NCI-H128 (cell line): ENCODE data around the gene BICD1.
"Not testable (repeated sequence)": the region's sequence is repeated elsewhere in the genome, so short reads cannot be mapped to it uniquely, and the experiment has no call there.

ENCODE experiments used
- DNase-seq: peaks from one replicate; lab custom pipeline; 2025; ENCODE audit not compliant: unreplicated experiment; lab: John Stamatoyannopoulos, UW

Gene BICD1

DNA sequence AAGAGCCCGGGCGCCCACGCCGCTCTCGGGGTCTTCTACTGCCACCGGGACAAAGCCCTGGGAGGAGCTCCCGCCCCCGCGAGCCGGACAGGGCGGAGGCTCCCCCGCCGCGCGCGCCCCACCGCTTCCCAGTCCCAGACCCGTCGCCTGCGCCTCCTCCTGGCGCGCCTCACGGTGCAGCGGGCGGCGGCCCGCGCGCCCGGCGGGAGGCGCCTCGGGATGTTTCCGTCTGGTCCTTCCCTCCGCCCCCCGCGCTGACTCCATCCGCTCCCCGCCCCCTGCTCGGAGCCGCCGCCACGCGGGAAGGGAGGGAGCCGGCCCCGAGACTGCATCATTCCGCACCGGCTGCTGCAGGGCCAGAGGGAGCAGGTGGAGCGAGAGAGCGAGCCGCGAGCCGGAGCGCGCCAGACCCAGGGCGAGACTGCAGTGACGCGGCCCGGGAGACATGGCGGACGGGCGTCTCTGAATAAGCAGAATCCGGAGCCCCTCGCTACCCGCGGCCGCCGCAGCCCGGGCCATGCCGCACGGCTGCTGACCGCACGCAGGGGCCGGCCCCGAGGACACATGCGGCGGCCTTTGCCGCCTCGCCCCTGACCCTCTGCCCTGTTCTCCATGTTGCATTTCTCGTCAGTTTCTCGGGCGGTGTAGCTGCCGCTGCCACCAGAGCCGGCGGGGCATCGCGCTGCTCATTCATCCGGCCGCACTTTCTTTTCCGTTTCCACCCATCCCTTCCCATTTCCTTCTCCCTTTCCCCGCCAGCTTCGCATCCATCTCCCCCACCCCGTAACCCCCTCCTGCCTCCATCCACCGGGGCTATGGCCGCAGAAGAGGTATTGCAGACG lies at the start of gene BICD1:
Gene BICD1, plus strand, starts transcription at position 331 of the 842 bp plus-strand sequence. Its CDS starts 485 bp downstream, at position 816.
- peak; percentile 77 for DNase-seq

DNA sequence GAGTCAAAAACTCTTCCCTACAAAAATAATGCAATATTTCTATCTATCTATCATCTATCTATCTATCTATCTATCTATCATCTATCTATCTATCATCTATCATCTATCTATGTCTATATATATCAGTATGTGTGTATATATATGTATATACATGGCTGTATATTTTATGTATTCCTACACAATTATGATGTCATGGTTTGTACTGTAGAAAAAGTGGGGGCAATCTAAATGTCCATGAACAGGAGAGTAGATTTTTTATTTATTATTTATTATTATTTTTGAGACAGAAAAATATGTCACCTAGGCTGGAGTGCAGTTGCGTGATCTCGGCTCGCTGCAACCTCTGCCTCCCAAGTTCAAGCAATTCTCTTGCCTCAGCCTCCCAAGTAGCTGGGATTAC lies 45.6 kb upstream of the BICD1 start:
- no peak for DNase-seq

DNA sequence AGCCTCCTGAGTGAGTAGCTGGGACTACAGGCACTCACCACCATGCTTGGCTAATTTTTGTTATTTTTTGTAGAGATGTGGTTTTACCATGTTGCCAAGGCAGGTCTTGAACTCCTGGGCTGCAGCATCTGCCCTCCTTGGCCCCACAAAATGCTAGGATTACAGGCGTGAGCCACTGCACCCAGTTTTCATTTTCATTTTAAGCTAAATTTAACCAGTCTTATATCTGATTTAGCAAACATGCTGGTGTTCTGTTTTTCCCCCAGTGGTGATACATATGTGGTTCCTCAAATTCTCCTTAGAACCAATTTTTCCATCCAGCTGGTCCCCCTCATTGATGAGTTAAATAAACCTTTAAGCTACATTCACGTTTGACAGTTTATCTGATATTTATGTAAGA lies 43.8 kb upstream of the BICD1 start:
- no peak for DNase-seq

DNA sequence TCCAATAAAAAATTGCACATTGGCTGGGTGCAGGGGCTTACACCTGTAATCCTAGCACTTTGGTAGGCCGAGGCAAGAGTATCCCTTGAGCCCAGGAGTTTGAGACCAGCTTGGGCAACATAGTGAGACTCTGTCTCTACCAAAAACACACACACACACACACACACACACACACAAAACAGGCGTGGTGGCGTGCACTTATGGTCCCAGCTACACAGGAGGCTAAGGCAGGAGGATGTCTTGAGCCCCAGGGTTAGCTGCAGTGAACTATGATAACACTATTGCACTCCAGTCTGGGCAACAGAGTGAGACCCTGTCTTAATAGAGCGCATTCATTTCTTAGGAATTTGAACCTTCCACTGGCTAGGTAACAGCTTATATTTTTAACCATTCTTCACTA lies 42.9 kb upstream of the BICD1 start:
- DNase-seq, result no peak

DNA sequence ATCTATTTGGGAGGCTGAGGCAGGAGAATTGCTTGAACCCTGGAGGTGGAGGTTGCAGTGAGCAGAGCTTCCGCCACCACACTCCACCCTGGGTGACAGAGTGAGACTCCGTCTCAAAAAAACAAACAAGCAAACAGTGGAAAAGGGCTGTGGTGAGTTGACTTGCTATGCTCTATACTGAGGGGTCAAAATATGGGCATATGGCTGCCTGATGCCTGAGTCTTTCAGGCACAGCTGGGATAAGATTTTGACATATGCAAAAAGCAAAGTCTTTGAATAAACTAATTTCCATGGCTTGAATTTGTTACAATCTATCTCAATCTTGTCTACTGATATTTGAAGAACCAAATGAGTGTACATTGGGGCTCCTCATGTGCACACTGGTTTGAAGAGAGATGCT lies 40.4 kb upstream of the BICD1 start:
- DNase-seq, result no peak

DNA sequence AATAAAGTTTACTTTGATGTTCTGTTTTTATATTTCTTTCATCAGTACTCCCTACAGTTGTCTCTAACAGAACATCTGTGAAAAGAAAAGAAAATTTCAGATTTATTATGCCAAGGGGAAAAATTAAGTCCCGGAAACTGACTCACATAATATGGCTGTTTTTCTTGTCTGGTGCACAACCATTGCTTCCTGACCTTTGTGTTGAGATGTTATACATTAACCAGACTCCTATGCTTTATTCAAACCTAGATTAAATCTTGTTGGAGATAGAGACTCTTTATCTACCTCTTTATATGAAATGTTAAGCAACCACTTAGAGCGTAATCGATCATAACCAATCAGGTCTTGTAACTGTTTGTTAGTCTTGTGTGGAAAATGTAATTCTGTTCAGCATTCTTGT lies 37.6 kb upstream of the BICD1 start:
- no peak for DNase-seq

DNA sequence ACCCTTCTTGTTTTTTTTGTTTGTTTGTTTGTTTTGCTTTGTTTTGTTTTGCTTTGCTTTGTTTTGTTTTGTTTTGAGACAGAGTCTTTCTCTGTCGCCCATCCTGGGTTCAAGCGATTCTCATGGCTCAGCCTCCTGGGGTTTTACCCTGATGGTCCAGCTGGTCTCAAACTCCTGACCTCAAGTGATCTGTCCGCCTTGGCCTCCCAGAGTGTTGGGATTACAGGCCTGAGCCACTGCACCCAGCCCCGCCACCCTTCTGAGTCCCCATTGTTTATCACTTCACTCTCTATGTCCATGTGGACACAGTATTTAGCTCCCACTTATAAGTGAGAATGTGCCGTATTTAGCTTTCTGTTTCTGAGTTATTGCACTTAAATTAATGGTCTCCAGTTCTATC lies 36.9 kb upstream of the BICD1 start:
- no peak for DNase-seq

DNA sequence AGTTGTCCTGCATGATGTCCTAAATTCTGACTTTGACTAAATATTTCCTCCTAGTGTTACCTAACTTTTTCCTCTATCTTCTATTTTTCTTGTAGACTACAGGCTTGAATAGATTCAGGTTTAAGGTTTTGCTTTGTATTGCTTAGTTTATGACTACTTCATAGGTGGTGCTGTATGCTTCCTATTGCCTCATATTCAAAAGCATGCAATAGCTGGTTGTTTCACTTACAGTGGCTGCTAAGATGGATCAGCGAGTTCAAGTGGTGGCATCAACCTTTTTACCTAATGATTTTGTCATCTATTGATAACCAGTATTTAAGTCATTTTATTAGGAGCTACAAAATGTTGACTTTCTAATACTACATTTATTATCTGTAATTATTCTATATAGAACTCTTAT lies 36.3 kb upstream of the BICD1 start:
- DNase-seq, result no peak

DNA sequence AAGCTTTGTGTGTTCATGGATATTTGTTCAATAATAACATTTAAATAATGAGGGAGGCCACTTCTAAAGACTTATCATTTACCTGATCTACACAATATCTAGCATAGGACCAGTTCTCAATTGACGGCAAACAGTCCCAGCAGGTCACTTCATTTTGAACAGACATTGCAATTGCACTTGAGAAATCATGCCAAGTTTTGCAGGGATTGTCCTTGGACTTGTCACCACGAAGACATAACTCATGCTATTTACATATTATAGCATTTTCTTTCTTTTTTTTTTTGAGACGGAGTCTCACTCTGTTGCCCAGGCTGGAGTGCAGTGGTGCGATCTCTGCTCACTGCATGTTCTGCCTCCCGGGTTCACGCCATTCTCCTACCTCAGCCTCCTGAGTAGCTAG lies 34.5 kb upstream of the BICD1 start:
- DNase-seq, result no peak

DNA sequence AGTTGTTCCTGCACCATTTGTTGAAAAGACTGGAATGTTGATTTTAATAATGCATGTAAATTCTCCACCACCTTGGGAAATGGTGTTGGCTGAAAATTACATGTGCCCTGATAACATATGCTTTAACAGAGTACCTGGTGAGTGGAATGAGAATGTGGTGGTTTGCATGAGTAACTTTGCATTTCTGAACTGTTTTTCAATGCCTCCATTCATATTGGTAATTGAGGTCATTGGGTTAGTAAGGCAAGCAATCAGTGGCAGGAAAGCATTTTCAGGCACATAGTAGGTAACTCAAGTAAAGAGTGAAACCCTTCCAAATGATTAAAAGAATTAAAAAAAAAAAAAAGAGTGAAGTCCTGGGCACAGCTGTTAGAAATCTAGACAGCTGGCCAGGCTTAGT lies 32.2 kb upstream of the BICD1 start:
- DNase-seq, result no peak

DNA sequence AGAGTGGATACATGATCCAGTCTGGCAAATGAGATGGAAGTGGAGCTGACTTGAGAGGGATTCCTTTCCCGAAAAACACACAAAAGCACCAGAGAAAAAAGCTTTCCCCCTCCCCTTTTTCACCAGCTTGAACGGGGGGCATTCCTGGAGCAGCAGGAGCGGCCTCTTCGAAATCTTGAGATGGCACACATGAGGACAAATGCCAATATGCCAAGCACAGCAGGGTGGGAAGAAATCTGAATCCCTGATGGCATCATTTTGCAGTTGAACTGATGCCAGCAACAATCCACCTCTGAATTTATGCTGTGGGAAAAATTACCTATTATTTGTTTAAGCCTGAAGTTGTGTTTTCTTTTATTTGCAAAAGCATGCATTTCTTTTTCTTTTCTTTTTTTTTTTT lies 29.7 kb upstream of the BICD1 start:
- DNase-seq, result peak; percentile 50

DNA sequence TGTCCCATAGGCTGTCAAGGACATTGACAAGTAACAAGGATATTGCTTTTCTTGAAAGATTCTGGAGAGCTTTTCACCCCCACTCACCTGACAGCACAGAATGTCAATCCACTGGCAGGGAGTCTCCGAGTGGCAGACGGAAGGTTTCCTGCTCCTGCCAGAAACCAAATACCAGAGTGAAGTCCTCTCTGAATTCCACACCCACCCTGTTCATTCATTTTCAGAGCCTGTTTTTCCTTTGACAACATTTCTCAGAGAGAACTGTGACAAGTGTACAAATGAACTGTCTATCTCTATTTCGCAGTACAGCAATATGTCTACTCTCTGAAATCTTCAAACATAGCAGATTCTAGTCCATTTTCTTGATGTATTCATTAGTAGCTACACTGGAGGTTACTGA lies 26.2 kb upstream of the BICD1 start:
- no peak for DNase-seq

DNA sequence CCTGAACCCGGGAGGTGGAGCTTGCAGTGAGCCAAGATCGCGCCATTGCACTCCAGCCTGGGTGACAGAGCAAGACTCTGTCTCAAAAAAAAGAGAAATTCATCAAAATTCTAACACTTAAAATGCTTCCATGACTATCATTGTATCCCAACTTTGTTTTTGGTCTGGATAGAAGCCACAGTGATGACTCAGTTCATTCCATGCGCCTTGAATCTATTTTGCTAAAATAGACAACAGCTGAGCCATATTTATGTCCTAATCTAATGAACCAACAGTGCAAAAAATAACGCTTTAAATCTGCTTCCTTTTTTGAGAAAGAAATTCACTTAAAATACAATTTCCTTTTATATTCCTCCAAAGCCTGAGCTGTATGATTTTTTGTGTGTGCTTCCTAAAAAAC lies 23.2 kb upstream of the BICD1 start:
- DNase-seq, result no peak

DNA sequence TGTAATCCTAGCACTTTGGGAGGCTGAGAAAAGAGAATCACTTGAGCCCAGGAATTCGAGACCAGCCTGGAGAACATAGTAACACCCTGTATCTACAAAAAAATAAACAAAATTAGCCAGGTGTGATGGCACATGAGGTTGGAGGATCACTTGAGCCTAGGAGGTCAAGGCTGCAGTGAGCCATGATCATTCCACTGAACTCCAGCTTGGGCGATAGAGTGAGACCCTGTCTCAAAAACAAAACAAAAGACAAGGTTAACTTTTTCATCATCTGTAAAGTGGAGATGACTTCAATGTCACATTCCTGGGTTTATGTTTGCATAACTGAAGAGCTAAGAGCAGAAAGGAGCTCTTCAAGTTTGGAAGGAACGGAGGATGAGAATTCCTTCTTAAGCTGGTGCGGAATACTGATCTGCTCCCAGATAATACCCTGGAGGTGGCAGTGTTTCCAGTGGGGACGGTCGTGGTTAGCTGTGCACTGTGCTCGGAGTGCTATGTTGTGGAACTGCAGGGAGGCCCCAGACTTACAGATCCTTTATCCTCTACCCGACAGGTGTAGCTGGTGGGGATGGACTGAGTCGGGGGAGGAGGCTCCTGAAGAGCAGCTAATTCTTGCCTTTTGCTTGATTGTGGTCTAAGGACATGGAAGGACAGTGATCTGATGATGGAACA lies 22.5 kb upstream of the BICD1 start:
- DNase-seq, result no peak

DNA sequence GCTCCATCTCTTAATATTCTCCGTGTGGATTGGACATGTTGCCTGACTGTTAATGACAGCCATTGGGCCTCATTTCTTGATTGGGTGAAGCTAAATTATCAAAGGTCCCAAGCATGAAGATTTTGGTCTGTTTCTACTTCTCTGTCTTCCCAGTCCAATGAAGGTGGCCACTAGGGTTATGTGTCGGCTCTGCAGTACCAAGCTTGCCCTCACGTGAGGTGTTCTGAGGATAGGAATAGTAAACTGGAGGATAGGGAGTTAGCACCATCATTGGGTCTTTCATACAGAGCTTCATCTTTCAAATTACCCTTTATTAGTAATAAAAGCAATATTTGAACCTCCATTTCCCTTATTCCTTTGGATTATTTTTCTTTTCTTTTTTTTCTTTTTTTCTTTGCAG lies 21.9 kb upstream of the BICD1 start:
- no peak for DNase-seq

DNA sequence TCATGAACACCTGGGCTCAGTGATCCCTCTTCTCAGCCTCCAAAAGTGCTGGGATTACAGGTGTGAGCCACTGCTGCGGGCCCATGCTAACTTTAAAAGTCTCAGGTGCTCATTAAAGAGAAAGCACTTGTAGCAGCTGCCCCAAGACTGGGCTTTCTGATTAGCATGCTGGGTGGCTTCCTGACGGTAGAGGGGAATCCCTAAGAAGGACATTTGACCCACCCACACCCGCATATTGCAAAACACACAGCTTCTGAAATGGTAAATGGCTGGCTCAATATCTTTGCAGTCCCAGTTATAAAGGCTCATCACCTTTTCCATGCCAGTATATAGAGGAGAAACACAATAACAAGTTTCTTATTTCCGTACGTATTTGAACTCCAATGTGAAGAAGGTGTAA lies 19.3 kb upstream of the BICD1 start:
- DNase-seq, result no peak

DNA sequence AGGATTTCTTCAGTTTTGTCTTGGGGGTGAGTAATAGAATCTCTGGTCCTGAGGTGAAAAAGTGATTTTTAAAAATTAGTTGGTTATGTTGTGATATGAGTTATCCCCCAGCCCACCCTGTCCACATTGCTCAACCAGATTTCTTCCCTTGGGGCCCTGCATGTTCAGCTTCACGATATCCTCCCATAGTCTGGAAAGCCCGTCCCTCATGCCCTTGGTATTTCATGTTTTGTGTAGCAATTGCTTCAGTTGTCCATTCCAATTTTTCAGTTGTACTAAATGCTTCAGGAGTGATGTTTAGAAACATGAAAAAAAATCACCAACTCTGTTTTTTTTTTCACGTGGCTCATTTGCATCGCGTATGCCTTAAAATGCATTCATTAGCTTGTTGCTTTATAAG lies 17.5 kb upstream of the BICD1 start:
- DNase-seq, result no peak

DNA sequence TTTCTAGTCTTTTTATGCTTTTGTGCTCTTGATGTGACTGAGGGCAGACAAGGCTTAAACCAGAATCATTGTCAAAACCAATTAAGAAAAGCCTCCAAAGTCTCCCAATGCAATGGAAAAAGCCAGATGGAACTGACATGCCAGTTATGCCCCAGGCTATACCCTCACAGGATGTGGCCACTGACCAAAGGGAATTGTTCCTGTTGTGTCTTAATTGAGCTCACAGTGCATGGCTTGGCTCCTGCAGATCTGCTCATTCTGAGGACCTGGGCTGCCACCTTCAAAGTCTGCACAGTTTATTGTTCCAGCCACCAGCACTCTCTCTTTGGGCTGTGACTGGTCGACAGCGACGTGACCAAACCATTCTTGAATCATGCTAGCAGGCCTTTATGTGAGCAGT lies 17.1 kb upstream of the BICD1 start:
- DNase-seq, result no peak

DNA sequence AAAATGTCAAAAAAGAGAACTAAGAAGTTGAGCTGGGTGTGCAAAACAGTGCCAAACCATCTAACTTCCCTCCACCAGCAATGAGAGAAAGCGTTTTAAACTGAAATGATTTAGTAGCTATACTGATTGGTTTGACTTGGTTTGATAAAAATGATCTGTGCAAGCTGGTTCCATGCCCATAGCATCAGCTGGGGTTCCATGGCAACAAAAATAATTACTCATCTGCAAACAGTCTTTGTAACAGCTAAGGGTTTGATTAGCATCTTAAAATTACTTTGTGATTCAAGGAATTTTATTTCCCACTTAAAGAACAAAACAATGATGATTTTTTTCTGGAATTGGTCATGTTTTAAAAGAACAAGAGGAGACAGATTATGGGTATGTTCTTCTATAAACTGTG lies 15.0 kb upstream of the BICD1 start:
- DNase-seq, result no peak

DNA sequence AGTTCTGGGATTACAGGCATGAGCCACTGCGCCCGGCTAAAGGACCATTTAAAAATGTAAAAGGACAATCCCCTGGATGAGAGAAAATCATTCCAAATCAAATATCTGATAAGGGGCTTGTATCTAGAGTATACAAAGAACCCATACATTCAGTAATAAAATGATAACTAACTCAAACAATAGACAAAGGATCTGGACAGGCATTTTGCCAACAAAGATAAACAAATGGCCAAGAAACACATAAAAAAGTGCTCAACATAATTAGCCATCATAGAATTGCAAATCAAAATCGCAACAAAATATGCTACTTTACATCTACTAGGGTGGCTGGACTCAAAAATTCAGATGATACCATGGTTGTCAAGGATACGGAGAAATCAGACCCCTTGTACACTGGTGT lies 8.5 kb upstream of the BICD1 start:
- no peak for DNase-seq

DNA sequence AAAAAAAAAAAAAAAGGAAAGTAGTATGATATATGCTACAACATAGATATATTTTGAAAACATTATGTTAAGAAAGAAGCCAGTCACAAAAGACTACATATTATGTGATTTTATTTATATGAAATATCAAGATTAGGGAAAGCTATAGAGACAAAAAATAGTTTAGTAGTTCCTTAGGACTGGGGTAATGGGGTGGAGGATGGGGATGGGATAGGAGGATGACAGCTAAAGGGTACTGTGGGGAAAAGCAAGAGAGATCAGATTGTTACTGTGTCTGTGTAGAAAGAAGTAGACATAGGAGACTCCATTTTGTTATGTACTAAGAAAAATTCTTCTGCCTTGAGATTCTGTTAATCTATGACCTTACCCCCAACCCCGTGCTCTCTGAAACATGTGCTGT lies 7.4 kb upstream of the BICD1 start:
- not testable (repeated sequence) for DNase-seq

DNA sequence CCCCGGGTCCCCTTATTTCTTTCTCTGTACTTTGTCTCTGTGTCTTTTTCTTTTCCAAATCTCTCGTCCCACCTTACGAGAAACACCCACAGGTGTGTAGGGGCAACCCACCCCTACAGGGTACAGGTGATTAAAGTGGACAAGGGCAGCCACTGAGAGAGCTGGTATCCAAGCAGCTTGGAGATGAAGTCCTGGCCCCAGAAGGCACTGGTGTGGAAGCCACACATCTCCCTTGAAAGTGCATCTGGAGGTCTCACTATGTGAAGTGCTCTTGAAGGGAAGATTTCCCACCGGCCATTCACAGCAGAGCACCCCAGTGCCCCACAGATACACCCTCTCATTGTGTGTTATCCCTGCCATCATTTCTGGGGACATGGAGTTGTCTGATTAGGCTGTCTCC lies 6.3 kb upstream of the BICD1 start:
- no peak for DNase-seq

DNA sequence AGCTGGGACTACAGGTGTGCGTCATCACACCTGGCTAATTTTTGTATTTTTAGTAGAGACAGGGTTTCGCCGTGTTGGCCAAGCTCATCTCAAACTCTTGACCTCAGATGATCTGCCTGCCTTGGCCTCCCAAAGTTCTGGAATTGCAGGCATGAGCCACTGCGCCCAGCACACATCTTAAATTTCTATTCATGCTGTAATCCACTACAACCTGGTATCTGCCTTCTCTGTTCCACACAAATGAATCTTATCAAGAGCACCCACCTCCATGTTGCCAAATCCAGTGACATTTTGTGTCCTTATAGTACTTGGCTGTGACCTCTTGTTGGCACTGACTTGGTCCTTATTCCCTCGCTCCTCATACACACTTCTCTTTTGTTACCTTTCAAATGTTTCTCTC lies 5.8 kb upstream of the BICD1 start:
- DNase-seq, result no peak
